ENCODE results near the gene OR6X1.

GRCh38 chr11:123773959-123774358 lies 19.6 kb upstream of the OR6X1 start:
- TF ChIP-seq CTCF (conservative IDR thresholded peaks at IDR 0.05; ENCODE audit: low read length) (no peak), EZH2phosphoT487 (IDR thresholded peaks at IDR 0.05; ENCODE audit: borderline replicate concordance) (no peak)
